ENCODE measurements around the gene PRKX.
"Not testable (repeated sequence)": the region's sequence is repeated elsewhere in the genome, so short reads cannot be mapped to it uniquely, and the experiment has no call there.

Gene PRKX

GRCh38 chrX:3713225-3713936, at the start of gene PRKX:
PRKX (minus strand) TSS chrX:3713649; CDS start chrX:3713253, 396 bp downstream.
- peak; percentile 63 for DNase-seq (ENCODE audit: low spot score)

DNA sequence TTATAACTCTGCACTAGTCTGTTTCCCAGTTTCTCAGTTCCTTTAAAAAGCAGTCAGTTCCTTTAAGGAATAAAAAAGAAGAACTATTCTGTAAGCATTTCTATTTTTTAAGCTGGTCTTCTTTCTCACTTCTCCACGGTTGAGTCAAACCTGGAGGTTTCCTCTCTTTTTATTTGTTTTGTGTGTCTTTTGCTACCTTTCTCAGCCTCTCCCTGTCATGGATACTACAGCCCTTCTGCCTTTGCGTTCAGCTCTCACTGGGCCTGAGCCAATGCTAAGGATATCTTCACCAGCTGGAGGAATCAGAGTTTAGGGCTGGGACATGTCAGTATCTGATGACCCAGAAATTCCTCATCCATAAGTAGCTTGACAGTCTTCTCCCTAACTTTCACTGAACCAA, 49.7 kb upstream of the PRKX start:
- DNase-seq (ENCODE audit: low spot score) = no peak

DNA sequence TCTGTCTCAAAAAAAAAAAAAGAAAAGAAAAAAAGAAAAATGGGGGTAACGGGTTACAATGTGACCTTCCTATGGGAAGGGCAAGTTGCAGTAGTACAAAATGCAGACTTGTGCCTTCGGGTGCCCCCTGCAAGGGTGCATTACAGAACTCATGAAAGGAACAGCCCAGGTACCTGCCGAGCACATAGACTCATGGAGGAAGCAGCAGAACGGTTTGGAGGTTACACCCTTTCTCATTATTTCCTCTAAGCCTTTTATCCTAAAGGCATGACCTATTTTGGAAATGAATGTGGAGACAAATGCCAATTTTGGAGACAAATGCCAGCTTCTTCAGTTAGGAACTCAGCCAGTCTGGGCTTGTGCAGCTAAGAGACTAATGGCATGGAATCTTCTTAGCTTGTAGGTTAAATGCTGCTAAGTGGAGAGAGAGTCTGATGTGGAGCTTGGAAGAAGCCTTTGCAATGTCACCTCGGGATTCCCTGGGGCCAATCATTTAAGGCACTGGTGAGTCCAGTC, 44.1 kb upstream of the PRKX start:
- no peak for DNase-seq (ENCODE audit: low spot score)

GRCh38 chrX:3748052-3748559, 34.7 kb upstream of the PRKX start:
- DNase-seq (ENCODE audit: low spot score) = no peak

DNA sequence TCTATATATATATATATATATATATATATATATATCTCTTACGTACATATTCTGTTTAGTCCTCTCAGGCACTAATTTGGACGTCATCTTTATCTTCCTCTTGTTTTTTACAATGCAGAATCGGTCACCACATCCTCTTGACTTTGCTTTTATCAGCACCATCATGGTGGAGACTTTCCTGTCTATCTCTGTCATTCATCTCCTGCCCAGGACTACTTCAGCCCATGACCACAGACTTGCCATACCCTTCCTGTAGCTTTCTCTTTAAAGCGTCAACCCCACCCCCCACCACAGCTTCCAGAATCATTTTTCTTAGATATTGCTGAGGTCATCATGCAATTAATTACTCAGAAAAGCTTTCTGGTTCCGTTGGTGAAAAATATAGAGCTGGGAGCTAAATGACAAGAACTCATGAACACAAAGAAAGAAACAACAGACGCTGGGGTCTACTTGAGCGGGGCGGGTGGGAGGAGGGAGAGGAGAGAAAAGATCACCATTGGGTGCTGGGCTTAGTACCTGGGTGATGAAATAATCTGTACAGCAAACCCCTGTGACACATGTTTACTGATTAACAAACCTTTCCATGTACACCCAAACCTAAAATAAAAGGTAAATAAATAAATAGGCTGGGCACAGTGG, 30.5 kb upstream of the PRKX start:
- DNase-seq (ENCODE audit: low spot score) = no peak

DNA sequence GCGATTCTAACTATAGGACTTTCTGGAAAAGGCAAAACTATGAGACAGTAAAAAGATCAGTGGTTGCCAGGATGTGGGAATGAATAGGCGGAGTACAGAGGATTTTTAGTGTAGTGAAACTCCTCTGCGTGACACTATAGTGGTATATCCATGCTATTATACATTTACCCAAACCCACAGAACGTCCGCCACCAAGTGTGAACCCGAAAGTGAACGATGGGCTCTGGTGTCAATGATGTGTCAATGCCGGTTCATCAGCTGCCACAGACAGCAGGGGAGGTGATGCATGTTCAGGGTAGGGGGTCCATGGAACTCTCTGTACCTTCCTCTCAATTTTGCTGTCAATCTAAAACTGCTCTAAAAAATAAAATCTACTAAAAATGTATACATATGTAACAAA, 27.5 kb upstream of the PRKX start:
- not testable (repeated sequence) for DNase-seq (ENCODE audit: low spot score)

DNA sequence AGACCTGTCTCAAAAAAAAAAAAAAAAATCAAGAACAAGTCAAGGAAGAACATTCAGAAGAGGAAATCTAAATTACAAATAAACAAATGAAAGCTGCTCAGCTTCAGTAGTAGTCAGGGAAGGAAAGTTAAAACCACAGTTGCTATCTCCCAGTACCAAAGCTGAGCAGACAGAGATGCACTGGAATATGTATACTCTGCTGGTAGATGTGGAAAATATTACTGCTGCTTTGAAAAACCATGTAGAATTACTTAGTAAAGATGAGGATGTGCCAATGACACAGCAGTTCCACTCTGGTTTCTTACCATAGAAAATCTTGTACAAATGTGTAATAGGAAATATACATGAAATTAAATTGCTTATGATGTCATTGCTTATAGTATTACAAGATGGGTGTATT, 25.1 kb upstream of the PRKX start:
- no peak for DNase-seq (ENCODE audit: low spot score)

- not testable (repeated sequence) for DNase-seq (ENCODE audit: low spot score)
Measured at GRCh38 chrX:3736536-3736935, 23.1 kb upstream of the PRKX start.

DNA sequence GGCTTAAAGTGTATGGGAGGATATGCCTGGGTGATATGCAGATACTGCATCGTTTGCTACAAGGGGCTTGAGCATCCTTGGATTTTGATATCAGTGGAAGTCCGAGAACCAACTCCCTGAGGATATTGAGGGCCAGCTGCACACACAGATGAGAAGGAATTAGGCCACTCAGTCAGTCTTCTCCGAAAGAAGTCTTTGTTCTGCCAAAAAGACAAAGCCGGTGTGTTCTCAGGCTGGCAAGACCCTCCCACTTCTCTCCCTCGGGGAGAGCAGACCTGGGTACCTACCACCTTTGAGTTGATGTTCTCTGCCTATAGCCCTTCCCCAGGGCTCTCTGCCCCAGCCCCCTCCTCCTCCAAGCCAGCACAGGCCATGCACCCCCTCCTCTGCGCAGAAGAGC, 22.4 kb upstream of the PRKX start:
- not testable (repeated sequence) for DNase-seq (ENCODE audit: low spot score)

GRCh38 chrX:3734456-3734855, 21.0 kb upstream of the PRKX start:
- not testable (repeated sequence) for DNase-seq (ENCODE audit: low spot score)

DNA sequence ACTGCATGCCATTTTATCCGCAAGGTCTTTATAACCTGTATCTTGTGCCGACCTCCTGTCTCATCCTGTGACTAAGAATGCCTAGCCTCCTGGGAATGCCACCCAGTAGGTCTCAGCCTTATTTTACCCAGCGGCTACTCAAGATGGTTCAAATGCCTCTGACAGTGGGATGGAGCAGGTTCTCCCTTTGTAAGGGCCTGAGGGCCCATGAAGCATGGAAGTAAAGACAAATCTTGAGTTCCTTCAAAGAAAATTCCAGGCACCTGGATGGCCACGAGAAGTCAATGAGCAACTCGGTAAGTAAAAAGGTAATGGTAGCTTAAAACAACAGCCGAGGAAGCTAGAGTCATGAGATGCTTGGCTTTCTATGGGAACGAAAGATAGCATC, 19.6 kb upstream of the PRKX start:
- no peak for DNase-seq (ENCODE audit: low spot score)

GRCh38 chrX:3732326-3733042, 19.0 kb upstream of the PRKX start:
- DNase-seq (ENCODE audit: low spot score) = not testable (repeated sequence)

DNA sequence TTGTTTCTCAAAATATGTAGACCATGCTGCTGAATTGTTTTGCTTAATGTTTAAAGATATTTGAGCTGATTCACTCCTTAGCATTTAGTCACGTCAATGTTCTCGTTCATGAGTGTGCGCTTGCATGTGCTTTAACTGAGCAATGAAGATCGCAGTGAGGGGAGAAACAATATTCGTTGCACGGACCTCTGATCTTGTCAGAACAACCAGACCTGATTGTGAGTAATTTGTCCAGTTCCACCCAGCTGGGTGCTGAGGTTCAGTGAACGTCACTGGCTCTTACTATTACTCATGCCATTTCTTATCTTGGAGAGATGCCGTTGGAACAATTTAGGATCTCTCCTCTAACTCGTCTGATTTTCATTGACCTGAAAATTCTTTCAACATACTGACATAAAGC, 15.0 kb upstream of the PRKX start:
- DNase-seq (ENCODE audit: low spot score) = no peak

- DNase-seq (ENCODE audit: low spot score) = not testable (repeated sequence)
Measured at GRCh38 chrX:3723460-3723859, 10.0 kb upstream of the PRKX start.

DNA sequence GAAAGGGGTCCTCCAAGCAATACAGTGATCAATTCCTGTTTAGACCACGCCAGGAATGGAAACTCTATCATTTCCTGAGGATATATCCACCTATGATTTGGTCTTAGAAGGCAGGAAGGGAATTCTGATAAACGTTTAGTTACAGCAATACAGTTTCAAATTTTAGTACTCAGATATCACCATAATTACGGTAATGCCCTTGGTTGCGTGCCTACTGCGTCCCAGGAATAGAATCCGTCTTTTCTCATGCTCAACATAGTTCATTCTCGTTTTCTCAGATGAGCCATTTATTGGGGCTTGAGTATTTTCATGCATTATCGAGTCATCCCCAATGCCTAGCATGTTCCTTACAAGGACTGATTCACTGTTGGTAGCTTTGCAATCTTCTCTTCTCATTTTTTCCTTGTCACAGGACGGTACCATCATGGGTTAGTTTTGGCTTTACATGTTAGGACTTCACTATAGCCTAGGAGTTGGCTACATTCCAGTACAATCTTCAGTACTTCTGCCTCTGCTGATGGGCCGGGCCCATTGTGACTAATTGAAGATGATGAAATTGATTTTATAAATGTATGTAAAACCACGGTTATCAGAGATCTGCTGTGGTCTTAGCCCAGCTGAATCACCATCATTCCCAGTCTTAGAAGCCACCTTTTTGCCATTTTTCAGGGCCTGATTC, 4.4 kb upstream of the PRKX start:
- no peak for DNase-seq (ENCODE audit: low spot score)

- no peak for DNase-seq (ENCODE audit: low spot score)
Measured at GRCh38 chrX:3715921-3716320, 2.5 kb upstream of the PRKX start.

DNA sequence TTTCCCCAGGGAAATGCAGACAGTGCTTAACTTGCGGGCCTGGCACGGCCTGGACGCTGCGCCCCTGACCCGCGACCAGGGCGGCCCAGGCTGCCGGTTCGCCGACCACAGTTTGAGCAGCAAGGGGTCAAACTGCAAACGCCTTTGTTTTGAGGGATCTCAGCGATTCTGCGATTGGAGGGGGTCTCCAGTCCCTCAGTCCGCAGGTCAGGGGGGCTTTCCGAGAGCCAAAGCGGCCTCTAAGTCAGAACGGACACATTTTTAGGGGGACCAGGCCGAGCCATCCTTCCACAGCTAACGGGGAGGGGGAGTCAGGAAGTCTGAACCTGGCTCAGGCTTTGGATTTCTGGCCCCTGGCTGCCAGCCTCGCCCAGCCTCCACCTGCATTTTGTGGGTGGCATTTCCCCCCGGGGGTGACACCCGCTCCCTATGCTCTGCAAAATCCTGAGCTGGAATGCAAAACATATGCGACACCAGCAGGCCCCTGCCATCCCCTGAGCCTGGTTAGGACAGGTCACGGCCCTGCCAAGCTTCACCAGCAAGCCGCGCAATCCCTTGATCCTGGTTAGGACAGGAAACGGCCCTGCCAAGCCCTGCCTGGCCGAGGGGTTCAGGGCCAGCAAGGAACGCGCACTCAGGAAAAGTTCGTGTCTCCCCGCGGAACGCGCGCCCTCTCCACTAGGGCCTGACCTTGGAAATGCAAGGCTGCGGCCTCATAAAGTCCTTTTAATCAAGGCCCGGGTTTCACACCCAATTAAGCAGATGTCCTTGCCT, 1.4 kb upstream of the PRKX start:
- not testable (repeated sequence) for DNase-seq (ENCODE audit: low spot score)

- no peak for DNase-seq (ENCODE audit: low spot score)
Measured at GRCh38 chrX:3713937-3714434, 537 bp upstream of the PRKX start.

GRCh38 chrX:3712870-3713224, 602 bp downstream of the PRKX start:
- no peak for DNase-seq (ENCODE audit: low spot score)

- DNase-seq (ENCODE audit: low spot score) = no peak
Measured at GRCh38 chrX:3712051-3712869, 1.2 kb downstream of the PRKX start.

All from hepatic stellate cell (primary cell).